GM18517 (cell line): ENCODE results near the gene DMRT2.
A peak's percentile ranks its signal among the peaks of the same experiment; 100 is the strongest.

Source experiments
- ATAC-seq: cut with Tn5 transposase; IDR thresholded peaks from one replicate; pipeline ENCODE4 v1.9.1; 2021; ENCODE audit warnings: mild to moderate bottlenecking, moderate library complexity; ENCODE audit not compliant: unreplicated experiment

DMRT2 gene

DNA sequence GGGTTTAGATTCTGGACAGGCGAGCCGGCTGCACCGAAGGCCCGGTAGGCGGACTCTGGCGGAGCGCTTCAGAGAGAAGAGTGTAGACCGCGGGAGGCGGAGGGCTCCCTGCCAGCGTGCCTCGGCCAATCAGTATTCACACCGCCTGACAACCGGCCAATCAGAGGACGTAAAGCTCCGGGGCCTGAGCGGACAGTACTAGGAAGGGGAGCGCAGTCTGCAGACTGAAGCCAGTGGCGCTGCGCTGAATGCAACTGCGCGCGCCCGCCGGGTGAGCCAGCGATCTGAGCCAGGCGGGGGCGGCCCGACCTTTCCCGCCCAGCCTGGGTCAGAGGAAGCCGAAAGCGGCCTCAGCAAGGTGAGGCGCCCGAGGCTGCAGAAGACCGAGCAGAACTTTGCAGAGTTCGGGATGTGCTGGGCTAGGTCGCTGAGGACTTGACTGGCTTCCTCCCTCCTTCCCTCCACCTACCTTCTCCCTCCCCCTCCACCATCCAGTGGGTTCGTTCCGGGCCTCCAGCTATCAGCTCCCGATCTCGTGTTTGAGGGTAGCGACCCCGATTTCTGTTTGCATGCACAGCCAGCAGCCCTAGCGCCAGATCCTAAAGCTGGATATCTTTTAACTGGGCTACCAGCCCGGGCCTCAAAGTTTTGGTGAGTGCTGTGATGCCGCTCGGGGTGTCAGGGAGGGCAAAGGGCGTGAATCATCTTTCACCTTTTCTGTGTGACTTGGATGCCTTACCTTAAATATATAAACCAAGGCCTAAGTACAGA is at the start of gene DMRT2:
Gene DMRT2, plus strand, starts transcription at position 233 of the 771 bp plus-strand sequence. CDS start 1,257 bp downstream, outside the sequence.
- ATAC-seq, result no peak

DNA sequence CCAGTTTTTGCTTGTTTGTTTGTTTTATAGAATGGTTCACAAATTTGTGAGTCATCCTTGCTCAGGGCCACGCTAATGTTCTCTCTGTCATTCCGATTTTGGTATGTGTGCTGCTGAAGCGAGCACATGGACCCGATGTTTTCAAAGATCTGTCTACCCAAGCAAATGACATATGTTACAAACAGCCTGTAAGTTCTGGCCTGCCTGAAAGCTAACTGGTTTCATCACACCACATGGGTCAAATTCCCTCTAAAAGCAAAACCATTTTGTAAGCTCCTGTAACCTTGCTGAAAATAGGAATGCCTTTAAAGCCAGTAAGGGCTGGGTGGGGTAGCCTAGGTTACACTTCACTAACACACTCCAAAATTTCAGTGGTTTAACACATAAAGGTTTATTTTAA is 48.3 kb upstream of the DMRT2 start:
- ATAC-seq, result no peak

DNA sequence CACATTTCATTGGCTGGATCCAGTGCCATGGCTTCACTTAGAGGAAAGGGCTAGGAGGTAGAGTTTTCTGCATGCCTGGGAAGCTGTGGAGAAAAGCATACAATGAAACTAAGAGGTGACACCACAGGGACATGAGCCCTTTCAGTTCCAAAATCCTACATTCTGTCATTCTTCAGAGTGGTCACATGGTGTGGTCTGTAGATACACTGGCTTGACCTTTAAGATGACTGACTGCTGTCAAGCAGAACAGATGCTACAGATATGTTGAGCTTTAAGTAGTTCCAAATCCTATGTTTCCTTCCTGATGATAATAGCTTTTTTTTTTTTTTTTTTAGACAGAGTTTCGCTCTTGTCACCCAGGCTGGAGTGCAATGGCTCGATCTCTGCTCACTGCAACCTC is 47.5 kb upstream of the DMRT2 start:
- no peak for ATAC-seq

DNA sequence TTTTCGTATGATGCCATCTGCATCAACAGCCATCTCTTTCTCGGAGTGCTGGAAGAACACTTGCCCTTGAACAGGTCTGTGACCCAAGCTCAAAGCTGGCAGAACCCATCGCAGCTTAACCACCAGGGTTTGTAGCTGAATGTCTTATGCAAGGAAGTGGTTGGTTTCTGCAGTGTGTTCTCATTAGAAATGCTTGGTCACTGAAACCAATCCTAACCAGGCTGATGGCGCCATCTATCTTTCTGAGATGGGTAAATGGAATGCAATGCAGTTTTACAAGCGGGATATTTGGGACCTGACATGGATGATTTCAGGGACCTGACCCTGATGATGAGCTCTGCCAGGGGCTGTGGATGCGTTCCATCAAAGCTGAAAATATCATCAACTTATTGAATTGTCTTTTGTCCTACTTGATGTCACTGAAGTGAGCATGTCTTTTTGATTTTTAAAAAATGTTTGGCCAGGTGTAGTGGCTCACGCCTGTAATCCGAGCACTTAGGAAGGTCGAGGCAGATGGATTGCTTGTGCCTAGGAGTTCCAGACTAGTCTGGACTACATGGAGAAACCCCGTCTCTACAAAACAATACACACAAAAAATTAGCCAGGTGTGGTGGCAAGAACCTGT is 45.0 kb upstream of the DMRT2 start:
- peak; percentile 47 for ATAC-seq

DNA sequence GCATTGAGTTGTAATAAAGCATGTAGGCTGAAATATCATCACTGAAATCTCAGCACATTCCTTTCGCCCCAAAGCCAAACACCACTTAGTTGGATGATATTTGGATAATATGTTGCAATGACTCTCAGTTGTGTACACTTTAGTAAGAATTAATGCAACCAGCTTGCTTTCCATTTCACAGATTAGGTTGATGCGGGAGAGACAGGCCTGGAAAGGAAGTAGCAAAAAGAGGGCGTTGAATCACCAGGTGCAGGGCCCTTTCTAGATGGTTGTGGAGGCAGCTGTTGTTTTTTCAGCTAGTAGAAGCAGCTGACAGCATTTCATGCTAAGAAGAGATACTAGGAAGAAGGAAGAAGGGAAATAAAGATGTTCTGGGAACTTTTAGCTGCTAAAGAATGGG is 42.8 kb upstream of the DMRT2 start:
- no peak for ATAC-seq

DNA sequence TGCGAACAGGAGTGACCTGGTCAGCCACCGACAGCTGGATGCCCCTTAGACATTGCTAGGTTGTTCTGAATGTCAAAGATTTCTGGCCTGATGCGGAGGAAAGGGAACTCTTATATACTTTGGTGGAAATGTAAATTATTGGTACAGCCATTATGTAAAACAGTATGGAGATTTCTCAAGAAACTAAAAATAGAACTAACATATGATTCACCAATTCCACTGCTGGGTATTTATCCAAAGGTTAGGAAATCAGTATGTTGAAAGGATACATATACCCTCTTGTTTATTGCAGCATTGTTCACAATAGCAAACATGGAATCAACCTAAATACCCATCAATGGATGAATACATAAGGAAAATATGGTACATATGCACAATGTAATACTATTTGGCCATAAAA is 41.9 kb upstream of the DMRT2 start:
- no peak for ATAC-seq

DNA sequence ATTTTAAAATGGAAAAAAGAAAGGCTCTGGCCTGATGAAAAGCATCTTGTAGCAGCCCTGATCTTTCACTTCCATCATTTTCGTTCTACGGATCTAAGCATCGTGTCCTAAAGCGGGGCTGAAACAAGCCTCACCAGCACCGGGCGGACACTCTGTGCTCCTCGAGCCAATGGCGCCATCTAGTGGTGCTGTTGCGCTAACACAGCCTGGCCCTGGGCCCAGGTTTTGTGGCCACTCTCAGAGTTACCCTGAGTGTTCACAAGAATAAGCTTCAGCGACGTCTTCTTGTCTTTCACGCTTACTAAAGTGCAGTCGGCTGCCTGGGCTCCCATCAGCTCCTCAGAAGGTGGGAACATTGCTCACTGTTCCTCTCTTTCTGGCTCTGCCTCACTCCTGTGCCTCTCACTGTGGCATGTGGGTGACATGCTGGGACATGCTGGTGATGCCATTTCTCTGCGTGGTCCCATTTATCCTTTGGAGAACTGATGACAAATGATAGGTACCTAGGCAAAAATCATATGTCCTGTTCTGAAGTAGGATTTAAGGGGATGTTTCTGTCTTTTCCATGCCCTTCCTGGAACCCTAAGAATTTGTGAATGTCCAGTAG is 41.0 kb upstream of the DMRT2 start:
- ATAC-seq, result peak; percentile 95

DNA sequence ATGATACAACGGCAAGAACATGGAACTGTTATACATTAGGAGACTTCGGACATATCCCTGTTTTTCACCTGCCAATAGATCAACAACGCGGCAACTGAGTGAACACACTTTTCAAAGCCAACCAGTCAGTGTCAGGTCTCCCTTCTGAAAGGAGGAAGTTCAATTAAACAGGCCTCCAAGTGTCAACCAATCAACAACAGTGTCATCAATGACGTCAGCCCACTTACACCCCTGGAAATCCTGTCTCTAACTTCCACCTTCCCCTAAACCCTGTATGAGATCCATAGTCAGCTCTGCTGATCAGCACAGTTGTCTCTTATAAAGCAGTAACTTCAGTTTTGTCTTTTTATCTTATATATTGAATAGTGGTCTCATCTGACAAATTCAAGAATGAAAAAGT is 37.1 kb upstream of the DMRT2 start:
- no peak for ATAC-seq

DNA sequence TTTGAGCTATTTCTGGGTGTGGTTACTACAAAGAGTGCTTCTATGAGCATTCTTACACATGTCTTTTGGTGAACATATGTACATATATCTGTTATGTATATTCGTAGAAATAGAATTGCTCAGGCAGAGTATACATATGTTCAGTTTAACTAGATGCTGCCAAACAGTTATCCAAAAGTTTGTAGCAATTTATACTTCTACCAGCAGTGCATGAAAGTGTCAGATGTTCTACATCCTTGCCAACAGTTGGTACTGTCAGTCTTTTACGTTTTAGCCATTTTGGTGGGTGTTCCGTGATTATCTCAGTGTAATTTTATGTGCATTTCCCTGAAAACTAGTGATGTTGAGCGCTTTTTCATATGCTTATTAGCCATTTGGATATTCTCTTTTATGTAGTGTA is 35.9 kb upstream of the DMRT2 start:
- no peak for ATAC-seq

DNA sequence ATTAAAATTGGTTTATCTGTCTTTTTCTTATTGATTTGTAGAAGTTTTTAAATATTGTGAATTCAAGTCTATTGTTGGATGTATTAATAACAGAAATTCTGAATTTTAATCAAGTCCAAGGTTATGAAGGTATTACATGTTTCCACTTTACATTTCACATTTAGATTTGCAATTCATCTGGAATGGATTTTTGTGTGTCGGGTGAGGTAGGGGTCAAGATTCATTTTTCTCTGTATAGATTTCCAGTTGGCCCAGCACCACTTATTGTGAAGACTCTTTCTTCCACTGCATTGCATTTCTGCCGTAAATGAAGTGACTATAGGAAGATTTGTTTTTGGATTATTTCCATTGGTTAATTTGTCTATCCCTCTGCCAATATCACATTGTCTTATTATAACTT is 35.5 kb upstream of the DMRT2 start:
- ATAC-seq, result no peak

DNA sequence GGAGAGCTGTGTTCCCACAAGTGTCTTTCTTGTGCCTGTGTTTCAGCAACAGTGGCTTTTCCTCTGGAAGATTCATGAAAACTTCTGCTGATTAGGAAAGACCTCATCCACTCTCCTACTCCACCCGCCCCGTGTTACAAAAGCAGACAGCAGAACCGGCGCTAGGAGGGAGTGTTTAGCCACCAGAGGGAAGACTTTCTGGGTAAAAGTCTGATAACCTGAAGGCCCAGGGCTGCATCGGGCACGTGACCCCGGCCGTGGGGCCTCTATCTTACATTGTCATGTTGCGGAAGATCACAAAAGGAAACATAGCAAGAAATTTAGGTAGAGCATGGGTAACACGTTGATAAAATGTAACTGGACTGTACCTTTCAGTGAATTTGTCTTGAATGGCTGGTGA is 32.0 kb upstream of the DMRT2 start:
- no peak for ATAC-seq

DNA sequence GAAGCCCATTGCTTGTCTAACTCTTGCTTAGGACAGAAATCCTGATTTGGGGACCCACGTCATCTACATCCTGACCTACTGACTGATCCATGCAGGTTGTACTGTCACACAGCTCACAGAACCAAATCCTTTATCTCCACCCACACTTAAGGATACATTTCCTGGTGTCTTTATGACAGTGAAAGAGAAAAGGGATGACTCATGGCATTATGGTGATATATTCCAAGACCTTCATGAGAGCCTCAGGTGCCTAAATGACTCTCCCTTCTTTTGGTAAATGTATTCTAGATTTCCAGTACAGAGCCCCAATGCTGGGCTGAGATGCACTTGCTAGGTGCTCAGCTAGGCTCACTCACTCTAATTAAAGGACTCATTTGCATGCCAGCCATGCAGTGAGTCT is 26.0 kb upstream of the DMRT2 start:
- no peak for ATAC-seq

DNA sequence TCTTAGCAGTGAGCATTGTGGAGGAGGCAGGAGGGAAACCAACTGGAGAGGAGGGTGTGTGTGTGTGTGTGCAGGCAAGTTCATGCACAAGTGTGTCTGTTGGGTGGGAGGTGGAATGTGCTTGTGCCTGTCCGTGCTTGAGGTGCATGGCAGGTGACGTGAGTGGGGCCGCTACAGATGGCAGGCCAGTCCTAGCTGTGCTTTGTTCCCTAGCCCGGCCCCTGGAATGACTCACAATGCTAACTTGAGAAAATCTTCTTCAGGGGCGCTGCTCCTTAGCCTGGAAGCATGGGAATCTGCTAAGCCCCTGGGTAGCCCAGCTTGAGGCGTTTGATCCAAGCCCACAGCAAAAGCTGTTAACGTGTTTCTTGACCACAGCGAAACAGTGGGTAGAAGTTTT is 25.0 kb upstream of the DMRT2 start:
- ATAC-seq, result no peak

DNA sequence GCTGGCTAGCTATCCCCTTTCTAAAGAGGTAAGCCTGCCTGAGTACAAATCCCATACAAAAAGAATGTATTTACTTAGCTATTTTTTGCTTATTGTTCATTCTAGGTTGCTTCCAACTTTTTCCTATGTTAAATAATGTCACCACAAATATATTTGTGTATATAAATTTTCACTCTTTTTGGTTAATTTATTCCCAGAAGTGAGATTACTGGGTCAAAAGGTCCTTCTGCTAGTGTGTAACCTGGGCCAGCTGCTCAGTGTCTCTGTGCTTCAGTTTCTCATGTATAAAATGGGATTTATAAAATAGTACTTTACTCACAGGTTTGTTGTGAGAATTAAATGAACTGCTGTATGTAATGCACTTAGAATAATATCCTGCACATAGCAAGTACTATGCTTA is 23.9 kb upstream of the DMRT2 start:
- ATAC-seq, result no peak

DNA sequence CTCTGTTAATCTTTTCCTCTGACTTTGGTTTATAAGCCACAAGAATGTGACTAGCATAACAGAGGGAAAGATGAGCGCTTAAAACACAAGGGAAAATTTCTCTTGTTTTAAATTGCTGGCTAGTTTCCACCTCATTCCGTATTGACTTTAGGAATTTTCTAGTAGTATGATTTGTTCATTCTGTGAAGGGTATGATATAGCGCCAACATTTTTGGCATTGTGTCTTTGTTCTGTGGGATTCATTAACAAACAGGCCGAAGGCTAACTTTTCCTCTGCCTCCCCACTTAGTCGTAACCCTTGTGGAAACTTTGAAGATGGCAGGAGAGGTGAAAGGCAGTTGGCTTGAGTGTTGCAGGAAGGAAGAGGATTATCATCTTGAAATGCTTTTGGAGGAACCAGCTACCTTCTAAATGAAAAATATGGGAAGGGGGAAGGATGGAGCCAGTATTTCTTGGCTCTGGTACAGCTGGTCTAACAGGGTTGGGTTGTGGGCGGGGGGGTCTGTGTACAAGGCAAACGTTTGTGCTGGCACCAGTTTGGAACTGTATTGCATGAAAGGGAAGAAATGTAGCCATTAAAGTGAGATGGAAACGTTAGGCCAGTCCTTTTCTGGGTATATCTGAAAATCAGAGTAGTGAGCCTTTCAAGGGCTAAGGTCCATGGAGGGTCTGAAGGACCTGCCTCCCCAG is 21.5 kb upstream of the DMRT2 start:
- ATAC-seq, result no peak

DNA sequence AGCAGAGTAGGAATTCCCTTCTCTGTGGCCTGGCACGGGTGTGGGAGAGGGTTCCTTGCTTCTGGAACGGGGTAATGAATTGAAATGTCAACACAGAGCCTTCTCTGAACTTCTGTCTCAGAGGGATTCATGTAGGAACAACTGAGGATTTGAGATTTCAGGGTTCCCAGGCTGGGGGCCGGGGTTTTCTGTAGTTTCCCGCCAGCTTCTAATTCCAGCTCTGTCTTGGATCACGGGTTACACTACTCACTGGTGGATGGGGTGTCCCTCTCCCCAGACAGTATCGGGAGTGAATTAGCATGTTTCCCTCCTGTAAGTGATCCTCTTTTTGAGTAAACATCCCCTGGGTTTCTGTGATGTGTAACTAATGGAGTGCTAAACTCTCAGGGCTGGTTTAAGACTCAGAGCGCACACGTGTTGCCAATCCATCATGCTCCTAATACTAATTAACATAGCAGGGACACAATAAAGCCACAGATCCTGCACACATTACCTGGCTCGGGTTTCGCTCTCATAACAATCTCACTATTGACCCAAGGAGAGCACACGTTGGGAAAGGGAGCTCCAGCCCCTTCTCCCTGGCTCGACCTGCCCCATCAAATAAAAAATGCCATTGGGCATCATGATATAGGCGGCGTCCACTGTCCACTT is 18.1 kb upstream of the DMRT2 start:
- no peak for ATAC-seq

DNA sequence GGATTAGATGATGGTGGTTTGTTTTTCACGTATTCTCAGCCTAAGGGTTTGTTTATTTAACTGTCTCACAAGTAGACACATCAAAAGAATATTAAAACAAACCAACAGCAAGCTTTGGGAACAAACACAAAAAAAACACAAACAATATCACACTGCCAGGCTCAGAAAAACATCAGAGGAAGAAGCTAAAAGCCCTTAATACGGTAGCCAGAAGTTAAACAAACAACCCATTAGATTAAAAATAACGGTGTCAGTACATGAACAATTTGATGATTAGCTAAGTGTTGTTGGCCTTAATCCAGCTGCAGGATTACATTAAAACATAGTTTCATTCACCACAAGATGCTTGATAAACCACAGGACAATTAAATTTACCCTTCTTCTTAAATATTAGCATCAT is 15.9 kb upstream of the DMRT2 start:
- no peak for ATAC-seq

DNA sequence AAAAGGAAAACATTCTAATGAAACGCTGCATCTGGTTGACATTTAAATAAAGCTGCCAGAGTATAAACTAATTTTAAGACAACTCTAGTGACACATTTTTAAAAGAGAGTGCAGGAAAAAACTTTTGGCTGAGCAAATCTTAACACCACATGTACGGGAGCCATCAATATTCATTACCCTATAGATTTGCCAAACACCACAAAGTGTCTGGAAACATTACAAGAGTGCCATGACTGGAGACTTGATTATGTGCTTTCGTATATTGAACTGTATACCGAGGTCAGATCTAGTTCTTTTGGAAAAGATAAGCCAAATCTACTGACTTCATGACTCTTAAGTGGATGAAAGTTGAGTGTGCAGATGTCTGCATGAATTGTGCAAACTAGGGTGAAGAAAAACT is 10.6 kb upstream of the DMRT2 start:
- no peak for ATAC-seq

DNA sequence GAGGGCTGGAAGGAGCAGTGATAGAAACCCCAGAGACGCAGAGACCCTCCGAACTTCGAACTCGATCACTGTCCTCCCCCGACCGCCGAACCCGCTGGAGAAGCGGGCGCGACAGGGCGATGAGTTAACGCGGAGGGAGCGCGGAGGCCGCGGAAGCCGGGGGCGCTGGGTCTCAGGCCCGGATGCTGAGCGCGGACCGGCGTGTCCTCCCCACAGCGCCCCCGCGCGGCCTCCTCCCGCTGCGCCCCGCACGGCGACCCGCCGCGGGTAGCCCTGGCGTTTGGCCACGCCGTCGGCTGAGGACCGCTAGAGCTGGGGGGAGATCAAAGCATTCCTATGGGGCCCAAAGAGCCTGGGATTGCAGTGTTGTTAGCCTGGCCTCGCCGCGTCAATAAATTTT is 7.7 kb upstream of the DMRT2 start:
- no peak for ATAC-seq

DNA sequence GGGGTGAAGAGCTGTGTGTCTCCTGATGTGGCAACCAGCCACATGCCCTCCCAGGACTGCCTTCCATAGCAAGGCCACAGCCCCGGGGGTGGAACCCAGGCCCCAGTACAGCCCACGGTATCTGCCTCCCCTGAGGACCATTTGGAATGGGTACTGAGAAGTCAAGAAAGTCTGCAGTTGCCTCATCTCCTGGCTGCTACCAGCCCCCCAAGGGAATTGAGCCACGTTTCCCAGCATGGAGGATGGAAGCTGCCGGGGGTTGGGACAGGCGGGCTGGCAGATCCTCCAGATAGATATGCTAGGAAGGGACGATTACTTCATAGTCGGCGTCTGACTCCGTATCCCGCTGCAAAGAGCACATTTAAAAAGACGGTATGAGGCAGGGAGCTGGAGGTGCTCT is 5.5 kb upstream of the DMRT2 start:
- no peak for ATAC-seq
